Measurements from ENCODE around the gene SKP1. TPM values are rescaled to one million over a fixed set of nuclear protein-coding genes. Genes with fewer than 3 reads are reported as not detected.
A peak's percentile ranks its signal among the peaks of the same experiment; 100 is the strongest.

SKP1 gene
- total RNA-seq, 4 donors from 2014 or later = 121 to 219 (median 211) TPM

- TF ChIP-seq CTCF (IDR thresholded peaks at IDR 0.05) = no peak
- no peak for ATAC-seq (ENCODE audit: low FRiP score)
- DNase-seq (ENCODE audit: low spot score) = no peak
These were observed 72.6 kb downstream of the SKP1 start for GRCh38 chr5:134103998-134104654.

- ATAC-seq (ENCODE audit: low FRiP score) (no peak), DNase-seq (ENCODE audit: low spot score) (no peak)
- TF ChIP-seq CTCF (IDR thresholded peaks at IDR 0.05) = no peak
These were observed 73.4 kb downstream of the SKP1 start for GRCh38 chr5:134103397-134103796.

- DNase-seq (ENCODE audit: low spot score) (peak; percentile 56), ATAC-seq (ENCODE audit: low FRiP score) (peak; percentile 58)
- TF ChIP-seq CTCF (IDR thresholded peaks at IDR 0.05) = no peak
These were observed 74.9 kb downstream of the SKP1 start for GRCh38 chr5:134101686-134102439.

- DNase-seq (ENCODE audit: low spot score) (no peak), ATAC-seq (ENCODE audit: low FRiP score) (peak; percentile 57)
- no peak for TF ChIP-seq CTCF (IDR thresholded peaks at IDR 0.05)
These were observed 76.3 kb downstream of the SKP1 start for GRCh38 chr5:134100283-134101091.

- ATAC-seq (ENCODE audit: low FRiP score) (no peak), DNase-seq (ENCODE audit: low spot score) (no peak)
- no peak for TF ChIP-seq CTCF (IDR thresholded peaks at IDR 0.05)
These were observed 76.8 kb downstream of the SKP1 start for GRCh38 chr5:134099939-134100282.

- no peak for TF ChIP-seq CTCF (IDR thresholded peaks at IDR 0.05)
- ATAC-seq (ENCODE audit: low FRiP score) (no peak), DNase-seq (ENCODE audit: low spot score) (no peak)
These were observed 77.4 kb downstream of the SKP1 start for GRCh38 chr5:134099288-134099872.

Small RNA genes within 50 kb of the gene (small RNA-seq; reads per million reads assigned to genes)
- not detected for gene MIR3661

Other genes with a start within 250 kb of the SKP1 start
- 10 to 100 TPM; 31.3 to 53.1 (median 41.2) TPM for gene C5orf15, start 208.3 kb downstream of the SKP1 start, total RNA-seq
- 100 to 1,000 TPM in 3 of 4 donors, 10 to 100 TPM in 1; 83.4 to 182 (median 150) TPM for gene VDAC1, start 172.0 kb downstream of the SKP1 start, total RNA-seq
- 1 to 10 TPM; 1.6 to 4.3 (median 2.7) TPM for gene TCF7, start 62.3 kb downstream of the SKP1 start, total RNA-seq
- 100 to 1,000 TPM; 101 to 244 (median 132) TPM for gene PPP2CA, start 49.1 kb upstream of the SKP1 start, total RNA-seq
- 1 to 10 TPM in 1 of 4 donors, under 1 TPM in 1, not detected in 2; 0.63 to 1.0 TPM for gene CDKL3, start 190.2 kb upstream of the SKP1 start, total RNA-seq
- 10 to 100 TPM; 42.2 to 95.8 (median 46.0) TPM for gene UBE2B, start 194.6 kb upstream of the SKP1 start, total RNA-seq
- gene CDKN2AIPNL, start 234.9 kb upstream of the SKP1 start, total RNA-seq = 10 to 100 TPM; 10.2 to 20.4 (median 17.7) TPM